DOHH2 (cell line): ENCODE measurements around the gene ESYT1.

Experiments
- H3F3A ChIP-seq: fragments of 200-600 bp; sonication (generic), shearing (Covaris generic); 2 replicates; pipeline ENCODE4 v1.6.0; 2016; ENCODE audit warnings: antibody characterized with exemption, mild to moderate bottlenecking; ENCODE audit not compliant: control insufficient read depth, insufficient read depth
- H3K27ac ChIP-seq: fragments of 200-600 bp; sonication (generic); 2 replicates; pipeline ENCODE4 v1.5.1; 2014; ENCODE audit warnings: low read depth, mild to moderate bottlenecking, low read length, moderate library complexity
- H3K27me3 ChIP-seq: fragments of 200-600 bp; sonication (generic); 2 replicates; pipeline ENCODE4 v1.6.1; 2014; ENCODE audit warnings: mild to moderate bottlenecking, low read length, mixed read lengths; ENCODE audit not compliant: control insufficient read depth
- H3K36me3 ChIP-seq: fragments of 200-600 bp; sonication (generic); 2 replicates; pipeline ENCODE4 v1.6.1; 2014; ENCODE audit warnings: mild to moderate bottlenecking, low read length, moderate library complexity, mixed read lengths; ENCODE audit not compliant: control insufficient read depth
- H3K4me1 ChIP-seq: fragments of 200-600 bp; sonication (generic); 2 replicates; pipeline ENCODE4 v1.6.1; 2014; ENCODE audit warnings: mild to moderate bottlenecking, low read length, mixed read lengths; ENCODE audit not compliant: control insufficient read depth
- H3K4me2 ChIP-seq: fragments of 200-600 bp; sonication (generic); 2 replicates; pipeline ENCODE4 v1.6.0; 2014; ENCODE audit warnings: mild to moderate bottlenecking, low read length, moderate library complexity
- H3K4me3 ChIP-seq: fragments of 200-600 bp; sonication (generic); 2 replicates; pipeline ENCODE4 v1.5.1; 2014; ENCODE audit warnings: mild to moderate bottlenecking, low read length, mixed read lengths
- H3K79me2 ChIP-seq: fragments of 200-600 bp; sonication (generic); 2 replicates; pipeline ENCODE4 v1.6.1; 2014; ENCODE audit warnings: mild to moderate bottlenecking, low read length, mixed read lengths; ENCODE audit not compliant: control insufficient read depth
- H3K9me2 ChIP-seq: fragments of 200-600 bp; sonication (generic); replicated peaks from 2 replicates; pipeline ENCODE4 v1.6.1; 2014; ENCODE audit warnings: mild to moderate bottlenecking, low read length, mixed read lengths; ENCODE audit not compliant: control insufficient read depth
- H3K9me3 ChIP-seq: fragments of 200-600 bp; sonication (generic); 2 replicates; pipeline ENCODE4 v1.6.1; 2014; ENCODE audit warnings: antibody characterized with exemption, low read length, mixed read lengths; ENCODE audit not compliant: control insufficient read depth, insufficient read depth
- H4K20me1 ChIP-seq: fragments of 200-600 bp; sonication (generic); 2 replicates; pipeline ENCODE4 v1.6.0; 2014; ENCODE audit warnings: low read depth, mild to moderate bottlenecking, antibody characterized with exemption, low read length, moderate library complexity; ENCODE audit not compliant: control insufficient read depth, insufficient read depth
- EZH2phosphoT487 ChIP-seq: fragments of 200-600 bp; sonication (generic); IDR thresholded peaks from 2 replicates; pipeline ENCODE4 v1.6.1; 2017; ENCODE audit warnings: borderline replicate concordance, mild to moderate bottlenecking, antibody characterized with exemption, low read length, moderate library complexity, mixed read lengths
- TF ChIP-seq, protein P1 (sequence below): fragments of 200-600 bp; sonication (generic); IDR thresholded peaks from one replicate; pipeline ENCODE4 v1.5.1; 2014; ENCODE audit warnings: antibody characterized with exemption, mild to moderate bottlenecking, low read depth, low read length; ENCODE audit not compliant: poor library complexity, severe bottlenecking

ESYT1 gene

DNA sequence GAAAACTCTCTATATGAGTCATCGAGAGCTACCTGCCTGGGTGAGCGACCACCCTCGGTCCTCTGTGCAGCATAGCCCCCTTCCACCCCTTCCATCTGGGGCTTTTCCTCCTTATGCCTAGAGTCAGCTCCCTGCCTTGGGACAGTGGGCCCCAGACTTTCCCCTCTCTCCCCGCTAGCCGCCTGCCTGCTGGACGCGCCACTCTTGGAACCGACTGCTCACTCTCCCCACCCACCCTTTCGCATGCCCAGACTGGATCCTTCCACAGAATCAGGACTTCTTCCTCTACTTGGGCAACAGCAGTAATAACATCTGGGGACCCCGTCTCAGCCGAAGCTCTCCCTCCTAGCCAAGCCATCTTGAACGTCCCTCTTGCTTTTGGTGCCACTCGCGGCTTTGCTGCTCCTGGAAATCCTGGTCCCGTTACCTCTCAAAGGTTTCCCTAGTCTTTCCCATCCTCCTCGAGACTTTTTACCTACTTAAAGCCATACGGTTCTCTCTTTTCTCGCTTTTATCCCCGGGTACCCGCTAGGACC is 671 bp downstream of the ESYT1 start:
- Histone ChIP-seq H3K79me2 (peaks cover 40% of the 10 kb centered on the region), H3K27me3 (no peaks in the 10 kb centered on the region), H3F3A (peaks cover 28% of the 10 kb centered on the region), H3K4me2 (peak overlapping the region; percentile 85), H3K4me1 (peaks cover 52% of the 10 kb centered on the region), H3K36me3 (peaks cover 36% of the 10 kb centered on the region), H3K27ac (peak overlapping the region; percentile 53), H3K9me2 (no peaks in the 10 kb centered on the region), H3K9me3 (peaks cover 5% of the 10 kb centered on the region; the same call in 1 of the 2 replicates), H3K4me3 (peak overlapping the region; percentile 90), H4K20me1 (no peaks in the 10 kb centered on the region)
- TF ChIP-seq, protein P1, sequence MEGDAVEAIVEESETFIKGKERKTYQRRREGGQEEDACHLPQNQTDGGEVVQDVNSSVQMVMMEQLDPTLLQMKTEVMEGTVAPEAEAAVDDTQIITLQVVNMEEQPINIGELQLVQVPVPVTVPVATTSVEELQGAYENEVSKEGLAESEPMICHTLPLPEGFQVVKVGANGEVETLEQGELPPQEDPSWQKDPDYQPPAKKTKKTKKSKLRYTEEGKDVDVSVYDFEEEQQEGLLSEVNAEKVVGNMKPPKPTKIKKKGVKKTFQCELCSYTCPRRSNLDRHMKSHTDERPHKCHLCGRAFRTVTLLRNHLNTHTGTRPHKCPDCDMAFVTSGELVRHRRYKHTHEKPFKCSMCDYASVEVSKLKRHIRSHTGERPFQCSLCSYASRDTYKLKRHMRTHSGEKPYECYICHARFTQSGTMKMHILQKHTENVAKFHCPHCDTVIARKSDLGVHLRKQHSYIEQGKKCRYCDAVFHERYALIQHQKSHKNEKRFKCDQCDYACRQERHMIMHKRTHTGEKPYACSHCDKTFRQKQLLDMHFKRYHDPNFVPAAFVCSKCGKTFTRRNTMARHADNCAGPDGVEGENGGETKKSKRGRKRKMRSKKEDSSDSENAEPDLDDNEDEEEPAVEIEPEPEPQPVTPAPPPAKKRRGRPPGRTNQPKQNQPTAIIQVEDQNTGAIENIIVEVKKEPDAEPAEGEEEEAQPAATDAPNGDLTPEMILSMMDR, result no peak
- no peak for TF ChIP-seq EZH2phosphoT487

DNA sequence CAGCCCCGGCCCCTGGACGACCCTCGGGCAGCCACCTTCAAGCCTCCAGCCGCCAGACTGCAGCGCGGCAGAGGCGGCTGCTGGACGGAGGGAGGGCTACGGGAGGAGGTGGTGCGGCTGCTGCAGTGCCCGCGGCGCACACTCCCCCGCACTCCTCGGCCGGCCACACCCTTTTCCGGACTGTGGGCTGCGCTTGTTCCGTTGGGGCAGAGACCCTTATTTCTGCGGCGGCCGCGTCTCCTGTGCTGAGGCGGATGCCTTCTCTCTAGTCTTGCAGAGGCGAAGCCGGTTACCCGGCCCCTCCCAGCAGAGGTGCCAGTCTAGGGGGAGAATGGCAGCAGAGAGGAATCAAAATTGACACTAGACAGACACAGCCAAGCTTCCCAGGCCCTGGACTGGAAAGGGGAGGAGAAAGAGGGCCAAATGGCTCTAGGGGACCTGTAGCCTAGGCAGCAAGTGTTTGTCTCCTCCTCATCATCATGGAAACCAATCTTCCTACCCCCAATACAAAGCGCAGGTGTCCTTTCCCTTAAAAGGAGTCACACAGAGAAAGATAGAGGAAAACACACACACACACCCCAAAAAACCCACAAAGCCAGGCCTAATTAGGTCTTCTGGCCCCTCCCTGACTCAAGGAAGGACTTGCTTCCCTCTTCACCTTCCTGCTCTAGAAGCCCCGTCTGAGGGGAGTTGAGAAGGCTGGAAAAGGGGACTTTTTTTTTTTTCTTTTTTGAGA is 1.3 kb downstream of the ESYT1 start:
- Histone ChIP-seq H3F3A (peaks cover 23% of the 10 kb centered on the region), H3K4me2 (peak overlapping the region; percentile 85), H3K4me3 (peak overlapping the region; percentile 90), H3K9me3 (peaks cover 5% of the 10 kb centered on the region; the same call in 1 of the 2 replicates), H3K36me3 (peaks cover 42% of the 10 kb centered on the region), H3K27ac (peak overlapping the region; percentile 53), H3K79me2 (peaks cover 35% of the 10 kb centered on the region), H3K4me1 (peaks cover 46% of the 10 kb centered on the region), H3K9me2 (no peaks in the 10 kb centered on the region), H3K27me3 (no peaks in the 10 kb centered on the region), H4K20me1 (no peaks in the 10 kb centered on the region)
- TF ChIP-seq, protein P1, result no peak
- TF ChIP-seq EZH2phosphoT487, result no peak

DNA sequence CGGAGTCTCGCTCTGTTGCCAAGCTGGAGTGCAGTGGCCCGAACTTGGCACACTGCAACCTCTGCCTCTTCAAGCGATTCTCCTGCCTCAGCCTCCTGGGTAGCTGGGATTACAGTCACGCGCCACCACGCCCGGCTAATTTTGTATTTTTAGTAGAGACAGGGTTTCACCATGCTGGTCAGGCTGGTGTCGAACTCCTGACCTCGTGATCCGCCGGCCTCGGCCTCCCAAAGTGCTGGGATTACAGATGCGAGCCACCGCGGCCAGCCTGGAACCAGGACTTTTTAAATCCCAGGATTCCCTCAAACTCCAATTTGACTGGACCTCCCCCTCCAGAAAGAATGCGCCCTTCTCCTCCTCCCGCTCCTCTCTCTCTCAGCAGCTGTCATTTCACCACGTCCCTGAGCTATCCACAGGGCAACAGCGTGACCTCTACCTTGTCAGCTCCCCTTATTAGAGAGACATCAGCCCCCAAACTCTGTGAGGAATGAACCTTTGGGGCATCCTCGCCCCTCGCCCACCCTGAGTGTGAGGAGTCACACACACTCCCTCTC is 2.0 kb downstream of the ESYT1 start:
- peak overlapping the region; percentile 90 for H3K4me3 ChIP-seq
- TF ChIP-seq EZH2phosphoT487, result no peak
- TF ChIP-seq, protein P1, result no peak
- H3K9me3 ChIP-seq, result peaks cover 5% of the 10 kb centered on the region; the same call in 1 of the 2 replicates
- H3K4me2 ChIP-seq, result peak overlapping the region; percentile 85
- H3K27ac ChIP-seq, result peak overlapping the region; percentile 53; the same call in 1 of the 2 replicates
- peaks cover 19% of the 10 kb centered on the region for H3F3A ChIP-seq
- peaks cover 48% of the 10 kb centered on the region for H3K36me3 ChIP-seq
- H4K20me1 ChIP-seq, result no peaks in the 10 kb centered on the region
- peaks cover 32% of the 10 kb centered on the region for H3K79me2 ChIP-seq
- H3K9me2 ChIP-seq, result no peaks in the 10 kb centered on the region
- H3K27me3 ChIP-seq, result no peaks in the 10 kb centered on the region
- H3K4me1 ChIP-seq, result peaks cover 39% of the 10 kb centered on the region
